GM23338 (cell line): ENCODE data around the gene AP3D1. TPM values are rescaled to one million over a fixed set of nuclear protein-coding genes. Genes with fewer than 3 reads are reported as not detected.
"Not testable (repeated sequence)": the region's sequence is repeated elsewhere in the genome, so short reads cannot be mapped to it uniquely, and the experiment has no call there.

Experiments
- ATAC-seq: fragments of 200-7000 bp; cut with Tn5 transposase; 3 replicates; pipeline ENCODE4 v1.9.1; 2020
- DNase-seq: peaks from one replicate; pipeline ENCODE4 v3.0.0-alpha.2; 2015; ENCODE audit warnings: low spot score
- H2AFZ ChIP-seq: fragments of 200-600 bp; sonication (generic); 2 replicates; pipeline ENCODE4 v1.8.0; 2016; ENCODE audit warnings: antibody characterized with exemption, mild to moderate bottlenecking, moderate library complexity
- H3F3A ChIP-seq: fragments of 200-600 bp; sonication (generic); replicated peaks from 2 replicates; pipeline ENCODE4 v1.8.0; 2017; ENCODE audit warnings: antibody characterized with exemption, mixed run types, low read depth
- H3K27ac ChIP-seq: fragments of 200-600 bp; sonication (generic); 2 replicates; pipeline ENCODE4 v1.6.1; 2016; ENCODE audit warnings: low read depth
- H3K27me3 ChIP-seq: fragments of 200-600 bp; sonication (generic); 2 replicates; pipeline ENCODE4 v1.8.0; 2016; ENCODE audit warnings: mild to moderate bottlenecking, mixed run types, moderate library complexity; ENCODE audit not compliant: insufficient read depth
- H3K36me3 ChIP-seq: fragments of 200-600 bp; sonication (generic); 2 replicates; pipeline ENCODE4 v1.8.0; 2016; ENCODE audit warnings: mild to moderate bottlenecking; ENCODE audit not compliant: insufficient read depth
- H3K4me1 ChIP-seq: fragments of 200-600 bp; sonication (generic); 2 replicates; pipeline ENCODE4 v1.8.0; 2016; ENCODE audit warnings: mild to moderate bottlenecking, moderate library complexity; ENCODE audit not compliant: insufficient read depth
- H3K4me2 ChIP-seq: fragments of 200-600 bp; sonication (generic); 2 replicates; pipeline ENCODE4 v1.7.1; 2017; ENCODE audit warnings: mixed run types
- H3K4me3 ChIP-seq: fragments of 200-600 bp; sonication (generic); 2 replicates; pipeline ENCODE4 v1.6.1; 2016; ENCODE audit warnings: mixed run types
- H3K79me2 ChIP-seq: fragments of 200-600 bp; sonication (generic); replicated peaks from 2 replicates; pipeline ENCODE4 v1.8.0; 2017; ENCODE audit warnings: mild to moderate bottlenecking; ENCODE audit not compliant: insufficient read depth
- H3K9me2 ChIP-seq: fragments of 200-600 bp; sonication (generic); 2 replicates; pipeline ENCODE4 v1.8.0; 2017; ENCODE audit not compliant: insufficient read depth
- H4K20me1 ChIP-seq: fragments of 200-600 bp; sonication (generic); replicated peaks from 2 replicates; pipeline ENCODE4 v1.8.0; 2017; ENCODE audit warnings: mild to moderate bottlenecking; ENCODE audit not compliant: insufficient read depth
- H3K27ac Mint-ChIP-seq: 2 replicates; pipeline ENCODE4 v1.8.0; 2020; ENCODE audit warnings: inconsistent platforms, mild to moderate bottlenecking, moderate library complexity, mixed read lengths
- H3K27me3 Mint-ChIP-seq: 3 replicates; pipeline ENCODE4 v1.8.0; 2022; ENCODE audit warnings: low read depth, mild to moderate bottlenecking, moderate library complexity, mixed read lengths, inconsistent platforms; ENCODE audit not compliant: insufficient read depth, poor library complexity
- H3K36me3 Mint-ChIP-seq: 3 replicates; pipeline ENCODE4 v1.8.0; 2021; ENCODE audit warnings: low read depth, mild to moderate bottlenecking, inconsistent platforms, moderate library complexity, mixed read lengths
- H3K4me1 Mint-ChIP-seq: 3 replicates; pipeline ENCODE4 v1.8.0; 2020; ENCODE audit warnings: mild to moderate bottlenecking, inconsistent platforms, mixed read lengths
- H3K4me3 Mint-ChIP-seq: 3 replicates; pipeline ENCODE4 v1.8.0; 2021; ENCODE audit warnings: moderate library complexity, mild to moderate bottlenecking, inconsistent platforms, mixed read lengths
- H3K9me3 Mint-ChIP-seq: 3 replicates; pipeline ENCODE4 v1.8.0; 2020; ENCODE audit warnings: moderate library complexity, mild to moderate bottlenecking, inconsistent platforms, mixed read lengths
- CREB1 ChIP-seq: fragments of 250-450 bp; sonication (Bioruptor Pico); IDR thresholded peaks from 2 replicates; pipeline ENCODE4 v1.5.0; 2020; ENCODE audit warnings: low read depth, mild to moderate bottlenecking, moderate library complexity
- EZH2 ChIP-seq: fragments of 200-600 bp; sonication (generic); IDR thresholded peaks from one replicate; pipeline ENCODE4 v1.8.0; 2017; ENCODE audit warnings: antibody characterized with exemption, mild to moderate bottlenecking, low read depth; ENCODE audit not compliant: unreplicated experiment
- JUNB ChIP-seq: IDR thresholded peaks from one replicate; pipeline ENCODE4 v1.6.1; 2016; ENCODE audit warnings: antibody characterized with exemption; ENCODE audit not compliant: unreplicated experiment
- POLR2AphosphoS5 ChIP-seq: IDR thresholded peaks from 2 replicates; pipeline ENCODE4 v1.6.1; 2016; ENCODE audit warnings: antibody characterized with exemption, low read depth
- STAT1 ChIP-seq: IDR thresholded peaks from one replicate; pipeline ENCODE4 v1.6.1; 2016; ENCODE audit warnings: antibody characterized with exemption; ENCODE audit not compliant: unreplicated experiment
- ZNF331 ChIP-seq: fragments of 250-450 bp; sonication (Bioruptor Pico); IDR thresholded peaks from 2 replicates; pipeline ENCODE4 v1.5.0; 2020; ENCODE audit warnings: low read depth, mild to moderate bottlenecking, moderate library complexity
- polyA plus RNA-seq: library from polyadenylated mRNA; unstranded; fragments of >200 nt; fragmentation: Nextera tagmentation; extraction: Ambion mirVana; gene quantifications from 2 replicates; pipeline ENCODE4 v1.2.1, GENCODE V29; 2016
- total RNA-seq: library from RNA; depleted of rRNA; stranded (reverse); fragments of >200 nt; shearing (Covaris generic); gene quantifications from 2 replicates; pipeline ENCODE4 v1.2.3, GENCODE V29; 2014
- TF ChIP-seq, protein P1 (sequence below): fragments of 250-450 bp; sonication (Bioruptor Pico); IDR thresholded peaks from 2 replicates; pipeline ENCODE4 v1.5.0; 2020; ENCODE audit warnings: mild to moderate bottlenecking, moderate library complexity
- TF ChIP-seq, protein P2 (sequence below): IDR thresholded peaks from 2 replicates; pipeline ENCODE4 v1.6.1; 2016; ENCODE audit warnings: antibody characterized with exemption
- TF ChIP-seq, protein P3 (sequence below): IDR thresholded peaks from one replicate; pipeline ENCODE4 v1.6.1; 2018; ENCODE audit warnings: antibody characterized with exemption; ENCODE audit not compliant: unreplicated experiment
- TF ChIP-seq, protein P4 (sequence below), 2 experiments: fragments of 200-600 bp in 1 of 2; sonication (generic) in 1 of 2; conservative IDR thresholded peaks; 2 replicates each; pipeline versions ENCODE4 v1.5.1 to v1.6.1; 2016 to 2017; ENCODE audit warnings: antibody characterized with exemption in 2 of 2, low read depth in 2 of 2, mild to moderate bottlenecking in 2 of 2, moderate library complexity in 1 of 2

Gene AP3D1
- total and polyA plus RNA-seq, 2 experiments from 2014 or later: 101 to 236 TPM

DNA sequence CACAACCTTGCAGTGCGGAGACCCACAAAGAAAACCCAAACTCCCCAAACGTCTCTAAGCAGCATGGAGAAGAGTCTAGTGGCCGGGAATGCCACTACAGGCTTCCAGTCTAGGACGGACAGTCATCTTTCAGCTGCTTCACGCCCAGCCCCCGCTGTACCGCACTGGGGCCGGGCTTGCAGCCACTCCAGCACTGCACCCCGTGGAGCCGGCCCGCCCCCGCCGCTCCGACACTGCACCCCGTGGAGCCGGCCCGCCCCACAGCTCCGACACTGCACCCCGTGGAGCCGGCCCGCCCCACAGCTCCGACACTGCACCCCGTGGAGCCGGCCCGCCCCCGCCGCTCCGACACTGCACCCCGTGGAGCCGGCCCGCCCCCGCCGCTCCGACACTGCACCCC is 23.1 kb downstream of the AP3D1 start:
- peaks cover 78% of the 10 kb centered on the region for H3K36me3 Mint-ChIP-seq
- not testable (repeated sequence) for H3K27ac Mint-ChIP-seq, H3K27me3 Mint-ChIP-seq, H3K4me3 ChIP-seq, H3K27ac ChIP-seq, H3K79me2 ChIP-seq, H3K27me3 ChIP-seq, H3K9me2 ChIP-seq, H3K4me2 ChIP-seq, DNase-seq, ATAC-seq, H3K9me3 Mint-ChIP-seq, H3F3A ChIP-seq, H3K4me3 Mint-ChIP-seq, H2AFZ ChIP-seq, H3K4me1 Mint-ChIP-seq, H3K4me1 ChIP-seq
- peaks cover 13% of the 10 kb centered on the region for H4K20me1 ChIP-seq
- H3K36me3 ChIP-seq: peaks cover 32% of the 10 kb centered on the region

DNA sequence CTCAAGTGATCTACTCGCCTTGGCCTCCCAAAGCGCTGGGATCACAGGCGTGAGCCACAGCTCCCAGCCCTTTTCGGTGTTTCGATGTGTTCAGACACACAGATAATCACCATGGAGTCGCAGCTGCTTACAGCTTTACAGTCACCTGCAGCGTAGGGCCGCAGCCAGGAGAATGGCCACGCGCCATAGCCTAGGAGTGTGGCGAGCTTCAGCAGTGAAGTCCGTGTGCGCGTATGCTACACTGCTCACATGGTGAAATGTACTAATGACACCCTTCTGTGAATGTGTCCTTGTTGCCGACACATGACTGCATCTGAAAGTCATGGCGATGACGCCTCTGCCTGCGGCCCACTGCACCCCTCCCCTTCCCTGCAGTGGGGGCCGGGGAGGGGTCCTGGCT is 23.6 kb downstream of the AP3D1 start:
- Histone ChIP-seq H2AFZ (no peak overlapping the region), H3K27me3 (no peaks in the 10 kb centered on the region), H3K36me3 (peaks cover 34% of the 10 kb centered on the region), H3K4me3 (no peak overlapping the region), H3K27ac (no peak overlapping the region), H3K4me1 (no peaks in the 10 kb centered on the region), H3F3A (peaks cover 7% of the 10 kb centered on the region; the same call in 1 of the 2 replicates), H4K20me1 (peaks cover 17% of the 10 kb centered on the region), H3K4me2 (no peak overlapping the region), H3K79me2 (peaks cover 2% of the 10 kb centered on the region), H3K9me2 (no peaks in the 10 kb centered on the region)
- DNase-seq (no peak), ATAC-seq (no peak)
- no peak overlapping the region for H3K4me3 Mint-ChIP-seq
- no peak overlapping the region for H3K27ac Mint-ChIP-seq
- no peaks in the 10 kb centered on the region for H3K9me3 Mint-ChIP-seq
- peaks cover 7% of the 10 kb centered on the region for H3K27me3 Mint-ChIP-seq
- peaks cover 78% of the 10 kb centered on the region for H3K36me3 Mint-ChIP-seq
- H3K4me1 Mint-ChIP-seq: no peaks in the 10 kb centered on the region
- TF ChIP-seq, protein P1, sequence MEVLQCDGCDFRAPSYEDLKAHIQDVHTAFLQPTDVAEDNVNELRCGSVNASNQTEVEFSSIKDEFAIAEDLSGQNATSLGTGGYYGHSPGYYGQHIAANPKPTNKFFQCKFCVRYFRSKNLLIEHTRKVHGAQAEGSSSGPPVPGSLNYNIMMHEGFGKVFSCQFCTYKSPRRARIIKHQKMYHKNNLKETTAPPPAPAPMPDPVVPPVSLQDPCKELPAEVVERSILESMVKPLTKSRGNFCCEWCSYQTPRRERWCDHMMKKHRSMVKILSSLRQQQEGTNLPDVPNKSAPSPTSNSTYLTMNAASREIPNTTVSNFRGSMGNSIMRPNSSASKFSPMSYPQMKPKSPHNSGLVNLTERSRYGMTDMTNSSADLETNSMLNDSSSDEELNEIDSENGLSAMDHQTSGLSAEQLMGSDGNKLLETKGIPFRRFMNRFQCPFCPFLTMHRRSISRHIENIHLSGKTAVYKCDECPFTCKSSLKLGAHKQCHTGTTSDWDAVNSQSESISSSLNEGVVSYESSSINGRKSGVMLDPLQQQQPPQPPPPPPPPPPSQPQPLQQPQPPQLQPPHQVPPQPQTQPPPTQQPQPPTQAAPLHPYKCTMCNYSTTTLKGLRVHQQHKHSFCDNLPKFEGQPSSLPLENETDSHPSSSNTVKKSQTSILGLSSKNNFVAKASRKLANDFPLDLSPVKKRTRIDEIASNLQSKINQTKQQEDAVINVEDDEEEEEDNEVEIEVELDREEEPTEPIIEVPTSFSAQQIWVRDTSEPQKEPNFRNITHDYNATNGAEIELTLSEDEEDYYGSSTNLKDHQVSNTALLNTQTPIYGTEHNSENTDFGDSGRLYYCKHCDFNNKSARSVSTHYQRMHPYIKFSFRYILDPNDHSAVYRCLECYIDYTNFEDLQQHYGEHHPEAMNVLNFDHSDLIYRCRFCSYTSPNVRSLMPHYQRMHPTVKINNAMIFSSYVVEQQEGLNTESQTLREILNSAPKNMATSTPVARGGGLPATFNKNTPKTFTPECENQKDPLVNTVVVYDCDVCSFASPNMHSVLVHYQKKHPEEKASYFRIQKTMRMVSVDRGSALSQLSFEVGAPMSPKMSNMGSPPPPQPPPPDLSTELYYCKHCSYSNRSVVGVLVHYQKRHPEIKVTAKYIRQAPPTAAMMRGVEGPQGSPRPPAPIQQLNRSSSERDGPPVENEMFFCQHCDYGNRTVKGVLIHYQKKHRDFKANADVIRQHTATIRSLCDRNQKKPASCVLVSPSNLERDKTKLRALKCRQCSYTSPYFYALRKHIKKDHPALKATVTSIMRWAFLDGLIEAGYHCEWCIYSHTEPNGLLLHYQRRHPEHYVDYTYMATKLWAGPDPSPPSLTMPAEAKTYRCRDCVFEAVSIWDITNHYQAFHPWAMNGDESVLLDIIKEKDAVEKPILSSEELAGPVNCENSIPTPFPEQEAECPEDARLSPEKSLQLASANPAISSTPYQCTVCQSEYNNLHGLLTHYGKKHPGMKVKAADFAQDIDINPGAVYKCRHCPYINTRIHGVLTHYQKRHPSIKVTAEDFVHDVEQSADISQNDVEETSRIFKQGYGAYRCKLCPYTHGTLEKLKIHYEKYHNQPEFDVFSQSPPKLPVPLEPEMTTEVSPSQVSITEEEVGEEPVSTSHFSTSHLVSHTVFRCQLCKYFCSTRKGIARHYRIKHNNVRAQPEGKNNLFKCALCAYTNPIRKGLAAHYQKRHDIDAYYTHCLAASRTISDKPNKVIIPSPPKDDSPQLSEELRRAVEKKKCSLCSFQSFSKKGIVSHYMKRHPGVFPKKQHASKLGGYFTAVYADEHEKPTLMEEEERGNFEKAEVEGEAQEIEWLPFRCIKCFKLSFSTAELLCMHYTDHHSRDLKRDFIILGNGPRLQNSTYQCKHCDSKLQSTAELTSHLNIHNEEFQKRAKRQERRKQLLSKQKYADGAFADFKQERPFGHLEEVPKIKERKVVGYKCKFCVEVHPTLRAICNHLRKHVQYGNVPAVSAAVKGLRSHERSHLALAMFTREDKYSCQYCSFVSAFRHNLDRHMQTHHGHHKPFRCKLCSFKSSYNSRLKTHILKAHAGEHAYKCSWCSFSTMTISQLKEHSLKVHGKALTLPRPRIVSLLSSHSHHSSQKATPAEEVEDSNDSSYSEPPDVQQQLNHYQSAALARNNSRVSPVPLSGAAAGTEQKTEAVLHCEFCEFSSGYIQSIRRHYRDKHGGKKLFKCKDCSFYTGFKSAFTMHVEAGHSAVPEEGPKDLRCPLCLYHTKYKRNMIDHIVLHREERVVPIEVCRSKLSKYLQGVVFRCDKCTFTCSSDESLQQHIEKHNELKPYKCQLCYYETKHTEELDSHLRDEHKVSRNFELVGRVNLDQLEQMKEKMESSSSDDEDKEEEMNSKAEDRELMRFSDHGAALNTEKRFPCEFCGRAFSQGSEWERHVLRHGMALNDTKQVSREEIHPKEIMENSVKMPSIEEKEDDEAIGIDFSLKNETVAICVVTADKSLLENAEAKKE: no peak
- TF ChIP-seq, protein P2, sequence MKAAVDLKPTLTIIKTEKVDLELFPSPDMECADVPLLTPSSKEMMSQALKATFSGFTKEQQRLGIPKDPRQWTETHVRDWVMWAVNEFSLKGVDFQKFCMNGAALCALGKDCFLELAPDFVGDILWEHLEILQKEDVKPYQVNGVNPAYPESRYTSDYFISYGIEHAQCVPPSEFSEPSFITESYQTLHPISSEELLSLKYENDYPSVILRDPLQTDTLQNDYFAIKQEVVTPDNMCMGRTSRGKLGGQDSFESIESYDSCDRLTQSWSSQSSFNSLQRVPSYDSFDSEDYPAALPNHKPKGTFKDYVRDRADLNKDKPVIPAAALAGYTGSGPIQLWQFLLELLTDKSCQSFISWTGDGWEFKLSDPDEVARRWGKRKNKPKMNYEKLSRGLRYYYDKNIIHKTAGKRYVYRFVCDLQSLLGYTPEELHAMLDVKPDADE: no peak
- TF ChIP-seq STAT1 (no peak), EZH2 (no peak), POLR2AphosphoS5 (no peak), CREB1 (CRISPR knock-in tag) (no peak), JUNB (no peak), ZNF331 (CRISPR knock-in tag) (no peak)
- TF ChIP-seq, protein P3, sequence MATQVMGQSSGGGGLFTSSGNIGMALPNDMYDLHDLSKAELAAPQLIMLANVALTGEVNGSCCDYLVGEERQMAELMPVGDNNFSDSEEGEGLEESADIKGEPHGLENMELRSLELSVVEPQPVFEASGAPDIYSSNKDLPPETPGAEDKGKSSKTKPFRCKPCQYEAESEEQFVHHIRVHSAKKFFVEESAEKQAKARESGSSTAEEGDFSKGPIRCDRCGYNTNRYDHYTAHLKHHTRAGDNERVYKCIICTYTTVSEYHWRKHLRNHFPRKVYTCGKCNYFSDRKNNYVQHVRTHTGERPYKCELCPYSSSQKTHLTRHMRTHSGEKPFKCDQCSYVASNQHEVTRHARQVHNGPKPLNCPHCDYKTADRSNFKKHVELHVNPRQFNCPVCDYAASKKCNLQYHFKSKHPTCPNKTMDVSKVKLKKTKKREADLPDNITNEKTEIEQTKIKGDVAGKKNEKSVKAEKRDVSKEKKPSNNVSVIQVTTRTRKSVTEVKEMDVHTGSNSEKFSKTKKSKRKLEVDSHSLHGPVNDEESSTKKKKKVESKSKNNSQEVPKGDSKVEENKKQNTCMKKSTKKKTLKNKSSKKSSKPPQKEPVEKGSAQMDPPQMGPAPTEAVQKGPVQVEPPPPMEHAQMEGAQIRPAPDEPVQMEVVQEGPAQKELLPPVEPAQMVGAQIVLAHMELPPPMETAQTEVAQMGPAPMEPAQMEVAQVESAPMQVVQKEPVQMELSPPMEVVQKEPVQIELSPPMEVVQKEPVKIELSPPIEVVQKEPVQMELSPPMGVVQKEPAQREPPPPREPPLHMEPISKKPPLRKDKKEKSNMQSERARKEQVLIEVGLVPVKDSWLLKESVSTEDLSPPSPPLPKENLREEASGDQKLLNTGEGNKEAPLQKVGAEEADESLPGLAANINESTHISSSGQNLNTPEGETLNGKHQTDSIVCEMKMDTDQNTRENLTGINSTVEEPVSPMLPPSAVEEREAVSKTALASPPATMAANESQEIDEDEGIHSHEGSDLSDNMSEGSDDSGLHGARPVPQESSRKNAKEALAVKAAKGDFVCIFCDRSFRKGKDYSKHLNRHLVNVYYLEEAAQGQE: no peak
- TF ChIP-seq, protein P4, sequence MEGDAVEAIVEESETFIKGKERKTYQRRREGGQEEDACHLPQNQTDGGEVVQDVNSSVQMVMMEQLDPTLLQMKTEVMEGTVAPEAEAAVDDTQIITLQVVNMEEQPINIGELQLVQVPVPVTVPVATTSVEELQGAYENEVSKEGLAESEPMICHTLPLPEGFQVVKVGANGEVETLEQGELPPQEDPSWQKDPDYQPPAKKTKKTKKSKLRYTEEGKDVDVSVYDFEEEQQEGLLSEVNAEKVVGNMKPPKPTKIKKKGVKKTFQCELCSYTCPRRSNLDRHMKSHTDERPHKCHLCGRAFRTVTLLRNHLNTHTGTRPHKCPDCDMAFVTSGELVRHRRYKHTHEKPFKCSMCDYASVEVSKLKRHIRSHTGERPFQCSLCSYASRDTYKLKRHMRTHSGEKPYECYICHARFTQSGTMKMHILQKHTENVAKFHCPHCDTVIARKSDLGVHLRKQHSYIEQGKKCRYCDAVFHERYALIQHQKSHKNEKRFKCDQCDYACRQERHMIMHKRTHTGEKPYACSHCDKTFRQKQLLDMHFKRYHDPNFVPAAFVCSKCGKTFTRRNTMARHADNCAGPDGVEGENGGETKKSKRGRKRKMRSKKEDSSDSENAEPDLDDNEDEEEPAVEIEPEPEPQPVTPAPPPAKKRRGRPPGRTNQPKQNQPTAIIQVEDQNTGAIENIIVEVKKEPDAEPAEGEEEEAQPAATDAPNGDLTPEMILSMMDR (conservative IDR thresholded peaks at IDR 0.05; ENCODE audit: low read depth in 2 of 2): no peak
